Thoracic aorta (tissue), 2 donors: ENCODE results near the gene TNFSF15. TPM values are rescaled to one million over a fixed set of nuclear protein-coding genes. Genes with fewer than 3 reads are reported as not detected.

Experiments used
- ATAC-seq: fragments of 150-250 bp; one replicate; pipeline ENCODE4 v1.8.0; 2017; ENCODE audit warnings: low read depth; ENCODE audit not compliant: insufficient number of reproducible peaks, low FRiP score
- DNase-seq: peaks from one replicate; pipeline ENCODE4 v3.0.0-alpha.2; 2020; ENCODE audit warnings: low spot score
- H3K27ac ChIP-seq, 2 donors: fragments of 200-600 bp; sonication (generic); 1 replicate in 1 of 2; 2 replicates in 1 of 2; pipeline ENCODE4 v1.5.1; 2016; ENCODE audit warnings: mild to moderate bottlenecking in 2 of 2, moderate library complexity in 2 of 2
- H3K27me3 ChIP-seq: fragments of 200-600 bp; sonication (generic); replicated peaks from 2 replicates; pipeline ENCODE4 v1.6.0; 2016; ENCODE audit warnings: mild to moderate bottlenecking; ENCODE audit not compliant: insufficient read depth
- H3K36me3 ChIP-seq: fragments of 200-600 bp; sonication (generic); one replicate; pipeline ENCODE4 v1.5.1; 2016
- H3K4me1 ChIP-seq, 2 donors: fragments of 200-600 bp; sonication (generic); 1 replicate in 1 of 2; 2 replicates in 1 of 2; pipeline versions ENCODE4 v1.5.1 to v1.6.0; 2016; ENCODE audit warnings: low read depth in 2 of 2, mild to moderate bottlenecking in 1 of 2; ENCODE audit not compliant: control insufficient read depth in 1 of 2
- H3K4me3 ChIP-seq: fragments of 200-600 bp; sonication (generic); 2 replicates; pipeline ENCODE4 v1.5.1; 2016; ENCODE audit warnings: mild to moderate bottlenecking
- H3K9me3 ChIP-seq: fragments of 200-600 bp; sonication (generic); 2 replicates; pipeline ENCODE4 v1.5.1; 2016
- CTCF ChIP-seq: fragments of 200-600 bp; sonication (generic); IDR thresholded peaks from one replicate; pipeline ENCODE4 v1.5.1; 2019; ENCODE audit warnings: antibody characterized with exemption
- total RNA-seq, 2 donors: library from RNA; depleted of rRNA; stranded (reverse); fragments of >200 nt; gene quantifications; one replicate each; pipeline versions ENCODE4 v1.1.0 to v1.2.3, GENCODE V29; 2016

Gene TNFSF15
- total RNA-seq, 2 donors from 2014 or later = 0.63 TPM; not detected in 1

- DNase-seq (no peak), ATAC-seq (no peak)
- H3K4me1 ChIP-seq = peaks cover 7 to 18% of the 10 kb centered on the region in 2 donors
- H3K9me3 ChIP-seq = no peaks in the 10 kb centered on the region
- H3K4me3 ChIP-seq = no peak overlapping the region
- H3K27me3 ChIP-seq = no peaks in the 10 kb centered on the region
- no peak for TF ChIP-seq CTCF
- H3K36me3 ChIP-seq = no peaks in the 10 kb centered on the region
- no peak overlapping the region for H3K27ac ChIP-seq
Measured at GRCh38 chr9:114775981-114776380, 29.9 kb downstream of the TNFSF15 start.

DNA sequence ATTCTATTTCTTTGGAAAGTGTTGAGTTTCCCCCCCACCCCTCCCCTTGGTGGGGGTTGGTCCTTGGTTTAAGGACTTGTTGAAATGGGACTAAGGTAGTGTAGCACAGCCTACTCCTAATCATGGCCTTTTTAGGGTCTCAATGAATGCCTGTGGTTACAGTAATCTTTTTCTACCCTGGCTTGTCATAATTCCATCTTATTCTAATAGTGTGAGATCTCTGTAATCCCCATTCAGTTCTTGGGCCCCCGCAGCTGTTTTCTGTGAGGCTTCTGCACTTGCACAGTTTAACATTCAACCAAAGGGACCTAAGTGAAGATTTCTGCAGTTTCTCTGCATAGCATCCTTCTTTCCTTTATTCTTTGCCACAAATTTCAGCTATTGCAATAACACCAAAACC, 30.7 kb downstream of the TNFSF15 start:
- Histone ChIP-seq H3K4me1 (peaks cover 7 to 17% of the 10 kb centered on the region in 2 donors), H3K9me3 (no peaks in the 10 kb centered on the region), H3K4me3 (no peak overlapping the region), H3K36me3 (no peaks in the 10 kb centered on the region), H3K27ac (no peak overlapping the region), H3K27me3 (no peaks in the 10 kb centered on the region)
- no peak for ATAC-seq
- TF ChIP-seq CTCF = no peak
- DNase-seq = no peak

DNA sequence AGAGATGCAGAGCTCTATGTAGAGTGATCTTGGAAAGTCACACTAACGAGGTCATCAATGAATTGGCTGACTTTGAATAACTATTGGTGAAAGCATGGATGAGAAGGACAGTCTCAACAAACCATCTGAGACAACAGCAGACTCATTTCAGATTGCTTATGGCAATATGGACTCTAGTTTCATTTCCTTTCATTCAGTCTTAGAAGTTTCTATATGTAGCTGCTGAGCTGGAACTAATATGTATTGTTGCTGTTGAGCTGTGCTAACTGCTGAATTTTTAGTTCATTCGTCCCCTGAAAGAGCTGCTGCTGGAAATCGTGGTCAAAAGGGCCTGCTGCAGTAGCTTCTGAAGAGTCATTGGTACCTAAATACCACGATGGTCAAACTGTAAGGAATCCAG, 31.3 kb downstream of the TNFSF15 start:
- ATAC-seq (no peak), DNase-seq (no peak)
- Histone ChIP-seq H3K4me3 (no peak overlapping the region), H3K36me3 (no peaks in the 10 kb centered on the region), H3K27ac (no peak overlapping the region), H3K9me3 (no peaks in the 10 kb centered on the region), H3K27me3 (no peaks in the 10 kb centered on the region), H3K4me1 (peaks cover 6 to 11% of the 10 kb centered on the region in 2 donors)
- TF ChIP-seq CTCF = no peak

DNA sequence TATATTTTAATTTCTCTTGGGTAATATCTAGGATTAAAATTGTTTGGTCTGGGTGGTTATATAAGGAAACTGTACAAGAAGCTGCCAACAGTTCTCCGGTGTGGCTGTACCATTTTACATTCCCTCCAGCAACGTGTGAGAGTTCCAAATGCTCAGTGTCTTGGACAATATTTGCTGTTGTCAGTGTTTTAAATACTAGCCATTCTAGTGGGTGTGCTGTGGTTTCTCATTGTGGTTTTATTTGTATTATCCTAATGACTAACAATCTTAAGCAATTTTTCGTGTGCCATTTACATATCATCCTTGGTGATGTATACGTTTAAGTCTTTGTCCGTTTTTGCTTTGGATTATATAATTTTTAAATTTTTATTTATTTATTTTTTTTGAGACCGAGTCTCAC, 34.0 kb downstream of the TNFSF15 start:
- TF ChIP-seq CTCF = no peak
- Histone ChIP-seq H3K27ac (no peak overlapping the region), H3K27me3 (no peaks in the 10 kb centered on the region), H3K9me3 (no peaks in the 10 kb centered on the region), H3K4me3 (no peak overlapping the region), H3K36me3 (no peaks in the 10 kb centered on the region), H3K4me1 (no peaks in the 10 kb centered on the region)
- ATAC-seq (no peak), DNase-seq (no peak)

DNA sequence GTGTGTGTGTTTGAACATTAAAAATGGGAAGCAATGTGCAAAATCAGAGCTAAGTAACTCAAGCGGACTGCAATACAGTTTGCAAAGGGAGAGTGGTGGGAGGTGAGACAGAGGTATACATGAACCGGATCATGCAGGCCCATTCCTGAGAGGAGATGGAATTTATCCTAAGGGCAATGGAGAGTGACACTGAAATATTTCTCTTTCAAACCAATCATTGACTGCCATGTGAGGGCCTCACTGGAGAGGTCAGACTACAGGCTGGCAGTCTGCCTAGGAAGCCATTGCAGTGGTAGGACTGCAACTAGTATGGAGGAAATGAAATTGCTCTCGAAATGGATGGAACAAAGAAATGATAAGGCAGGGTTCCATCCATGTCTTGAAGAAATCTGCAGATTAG, 34.8 kb downstream of the TNFSF15 start:
- Histone ChIP-seq H3K36me3 (no peaks in the 10 kb centered on the region), H3K27ac (no peak overlapping the region), H3K4me1 (no peaks in the 10 kb centered on the region), H3K4me3 (no peak overlapping the region), H3K9me3 (no peaks in the 10 kb centered on the region), H3K27me3 (no peaks in the 10 kb centered on the region)
- DNase-seq = no peak
- TF ChIP-seq CTCF = no peak
- no peak for ATAC-seq
